GM21515 (cell line): ENCODE results near the gene PTPRN2.
"Not testable (repeated sequence)": the region's sequence is repeated elsewhere in the genome, so short reads cannot be mapped to it uniquely, and the experiment has no call there.

Experiments
- ATAC-seq: cut with Tn5 transposase; IDR thresholded peaks from one replicate; pipeline ENCODE4 v1.9.1; 2021; ENCODE audit not compliant: unreplicated experiment

The PTPRN2 gene

GRCh38 chr7:157703534-157704195, 884.0 kb downstream of the PTPRN2 start:
- no peak for ATAC-seq

GRCh38 chr7:157703131-157703530, 884.5 kb downstream of the PTPRN2 start:
- ATAC-seq, result no peak

GRCh38 chr7:157702311-157703023, 885.2 kb downstream of the PTPRN2 start:
- ATAC-seq, result no peak

DNA sequence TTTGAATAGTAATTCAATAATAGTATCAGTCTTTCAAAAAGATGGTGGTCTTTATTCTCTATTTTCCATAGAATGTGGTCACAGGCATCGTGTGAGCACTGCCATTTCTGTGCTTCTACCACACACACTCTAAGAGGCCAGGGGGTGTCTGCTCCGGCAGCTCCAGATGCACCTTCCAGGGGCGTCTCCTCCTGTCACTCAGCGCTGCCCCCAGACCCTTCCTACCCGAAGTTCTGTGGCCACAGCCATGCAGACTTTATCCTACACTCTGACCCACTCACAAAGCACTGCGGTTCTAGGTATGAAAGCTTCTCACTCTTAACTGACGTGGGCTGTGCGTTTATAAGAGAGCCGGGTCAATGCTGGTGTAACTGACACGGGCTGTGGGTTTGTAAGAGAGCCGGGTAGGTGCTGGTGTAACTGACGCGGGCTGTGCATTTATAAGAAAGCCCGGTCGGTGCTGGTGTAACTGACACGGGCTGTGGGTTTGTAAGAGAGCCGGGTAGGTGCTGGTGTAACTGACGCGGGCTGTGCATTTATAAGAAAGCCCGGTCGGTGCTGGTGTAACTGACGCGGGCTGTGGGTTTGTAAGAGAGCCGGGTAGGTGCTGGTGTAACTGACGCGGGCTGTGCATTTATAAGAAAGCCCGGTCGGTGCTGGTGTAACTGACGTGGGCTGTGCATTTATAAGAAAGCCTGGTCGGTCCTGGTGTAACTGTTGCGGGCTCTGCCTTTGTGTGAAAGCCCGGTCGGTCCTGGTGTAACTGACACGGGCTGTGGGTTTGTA, 886.0 kb downstream of the PTPRN2 start:
- not testable (repeated sequence) for ATAC-seq

DNA sequence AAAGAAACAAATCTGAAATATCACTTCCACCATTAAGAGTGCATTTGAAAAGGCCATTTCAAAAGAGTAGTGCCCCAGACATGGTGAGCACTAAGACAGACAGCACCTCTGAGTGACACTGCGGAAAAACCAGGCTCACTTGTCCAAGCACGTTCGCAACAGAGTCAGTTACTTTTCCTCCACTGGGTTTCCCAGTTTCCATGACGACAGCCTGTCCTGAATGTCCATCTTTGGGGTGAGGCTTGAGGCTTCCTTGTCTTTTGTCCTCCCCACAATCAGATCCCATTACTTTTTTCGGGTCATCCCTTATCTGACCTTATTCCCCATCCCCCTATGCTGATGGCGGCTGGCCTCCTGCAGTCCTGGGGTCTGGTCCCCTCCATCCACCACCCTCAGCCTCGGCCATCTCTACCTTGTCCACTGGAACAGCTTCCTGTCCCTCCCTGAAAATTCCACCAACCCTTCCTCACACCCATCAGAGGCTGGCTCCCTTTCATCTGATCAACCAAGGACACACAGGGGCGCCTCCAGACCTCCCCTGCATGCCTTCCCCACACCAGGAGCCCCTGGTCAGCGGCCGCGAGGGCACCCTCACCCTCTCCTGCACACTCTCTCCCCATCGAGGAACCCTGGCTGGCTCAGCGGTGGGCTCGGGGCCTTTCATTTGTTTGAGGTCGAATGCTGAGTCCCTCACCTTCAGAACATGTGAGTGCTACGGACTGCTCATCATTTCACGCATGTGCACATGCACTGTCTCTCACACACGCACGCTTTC, 887.2 kb downstream of the PTPRN2 start:
- ATAC-seq, result no peak

GRCh38 chr7:157699357-157700013, 888.1 kb downstream of the PTPRN2 start:
- no peak for ATAC-seq

DNA sequence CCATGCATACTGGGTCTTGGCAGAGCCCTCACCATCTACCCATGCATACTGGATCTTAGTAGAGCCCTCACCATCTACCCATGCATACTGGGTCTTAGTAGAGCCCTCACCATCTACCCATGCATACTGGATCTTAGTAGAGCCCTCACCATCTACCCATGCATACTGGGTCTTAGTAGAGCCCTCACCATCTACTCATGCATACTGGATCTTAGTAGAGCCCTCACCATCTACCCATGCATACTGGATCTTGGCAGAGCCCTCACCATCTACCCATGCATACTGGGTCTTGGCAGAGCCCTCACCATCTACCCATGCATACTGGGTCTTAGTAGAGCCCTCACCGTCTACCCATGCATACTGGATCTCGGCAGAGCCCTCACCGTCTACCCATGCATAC, 890.3 kb downstream of the PTPRN2 start:
- not testable (repeated sequence) for ATAC-seq

GRCh38 chr7:157695609-157696008, 892.0 kb downstream of the PTPRN2 start:
- ATAC-seq, result not testable (repeated sequence)

DNA sequence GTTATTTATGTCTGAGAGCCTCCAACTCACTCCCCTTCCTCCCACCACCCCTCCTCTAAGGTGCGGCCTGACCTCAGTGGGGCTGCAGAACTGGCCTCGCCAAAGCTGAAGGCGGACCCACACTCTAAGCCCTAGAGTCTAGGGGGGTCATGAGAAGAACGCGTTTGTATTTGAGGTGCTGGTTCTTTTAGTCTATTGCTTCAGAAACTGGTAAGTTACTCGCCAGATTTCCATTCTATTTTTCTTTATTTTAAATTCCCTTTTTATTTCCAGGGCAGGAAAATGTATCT, 893.3 kb downstream of the PTPRN2 start:
- no peak for ATAC-seq

GRCh38 chr7:157693521-157694375, 893.9 kb downstream of the PTPRN2 start:
- no peak for ATAC-seq

DNA sequence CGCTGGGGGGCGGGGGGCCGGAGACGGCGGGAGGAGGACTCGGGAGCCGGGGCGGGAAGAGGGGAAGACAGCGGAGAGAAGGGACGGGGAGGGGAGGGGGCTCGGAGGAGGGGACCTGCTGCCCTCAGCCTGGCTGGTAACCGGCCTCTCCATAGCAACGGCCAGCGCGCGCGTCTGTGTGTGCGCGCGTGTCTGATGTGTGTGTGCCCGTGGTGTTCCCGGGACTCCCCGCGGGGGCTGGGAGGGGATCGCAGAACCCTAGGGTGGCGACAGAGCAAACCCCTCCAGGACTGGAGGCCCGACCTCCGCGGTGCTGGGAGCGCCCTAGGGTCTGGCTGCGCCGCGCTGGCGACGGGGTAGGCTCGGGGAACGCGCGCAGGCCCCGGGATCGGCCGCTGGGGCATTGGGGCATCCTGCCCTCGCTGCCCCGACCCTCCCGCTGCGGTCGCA, 894.5 kb downstream of the PTPRN2 start:
- no peak for ATAC-seq

GRCh38 chr7:157692460-157693011, 895.1 kb downstream of the PTPRN2 start:
- ATAC-seq, result no peak

DNA sequence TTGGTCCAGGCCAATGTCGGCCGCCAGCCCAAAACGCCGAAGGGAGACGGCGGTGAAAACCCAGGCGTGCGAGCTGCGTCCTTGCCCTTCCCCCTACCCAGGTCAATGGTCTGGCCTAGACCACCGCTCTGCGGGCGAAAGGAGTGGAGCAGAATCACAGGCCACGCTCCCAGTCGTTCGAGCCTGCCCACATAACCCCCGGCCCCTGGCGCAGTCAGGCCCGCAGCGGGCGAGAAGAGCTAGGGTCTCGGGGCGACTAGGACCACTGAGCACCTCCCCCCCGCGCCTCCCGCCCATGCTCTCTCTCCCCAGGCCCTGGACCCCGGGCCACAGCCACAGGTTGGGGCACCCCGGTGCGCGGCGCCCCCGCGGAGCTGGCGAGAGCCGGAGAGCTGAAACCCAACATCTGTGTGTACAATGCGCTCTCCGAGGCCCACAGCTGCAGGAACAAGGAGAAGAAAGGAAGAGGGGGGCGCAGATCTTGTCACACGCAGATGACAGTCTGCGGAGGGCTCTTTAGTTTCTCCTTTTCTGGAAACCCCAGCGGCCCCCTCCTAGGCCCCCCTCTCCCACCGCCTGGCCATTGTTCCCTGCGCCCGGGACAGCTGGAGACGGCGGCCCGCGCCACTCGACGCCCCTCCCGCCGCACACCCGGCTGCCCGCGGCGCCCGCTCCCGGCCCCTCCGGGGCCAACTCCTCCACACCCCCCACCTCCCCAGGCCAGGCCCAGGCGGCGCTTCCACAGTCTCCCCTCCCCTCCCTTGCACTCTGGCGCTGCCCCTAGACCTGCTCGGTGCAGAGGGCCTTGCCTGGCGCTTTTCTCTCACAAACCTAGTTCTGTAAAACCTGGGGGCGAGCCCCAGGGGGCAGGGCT, 895.8 kb downstream of the PTPRN2 start:
- no peak for ATAC-seq

GRCh38 chr7:157690833-157691585, 896.6 kb downstream of the PTPRN2 start:
- ATAC-seq, result no peak

DNA sequence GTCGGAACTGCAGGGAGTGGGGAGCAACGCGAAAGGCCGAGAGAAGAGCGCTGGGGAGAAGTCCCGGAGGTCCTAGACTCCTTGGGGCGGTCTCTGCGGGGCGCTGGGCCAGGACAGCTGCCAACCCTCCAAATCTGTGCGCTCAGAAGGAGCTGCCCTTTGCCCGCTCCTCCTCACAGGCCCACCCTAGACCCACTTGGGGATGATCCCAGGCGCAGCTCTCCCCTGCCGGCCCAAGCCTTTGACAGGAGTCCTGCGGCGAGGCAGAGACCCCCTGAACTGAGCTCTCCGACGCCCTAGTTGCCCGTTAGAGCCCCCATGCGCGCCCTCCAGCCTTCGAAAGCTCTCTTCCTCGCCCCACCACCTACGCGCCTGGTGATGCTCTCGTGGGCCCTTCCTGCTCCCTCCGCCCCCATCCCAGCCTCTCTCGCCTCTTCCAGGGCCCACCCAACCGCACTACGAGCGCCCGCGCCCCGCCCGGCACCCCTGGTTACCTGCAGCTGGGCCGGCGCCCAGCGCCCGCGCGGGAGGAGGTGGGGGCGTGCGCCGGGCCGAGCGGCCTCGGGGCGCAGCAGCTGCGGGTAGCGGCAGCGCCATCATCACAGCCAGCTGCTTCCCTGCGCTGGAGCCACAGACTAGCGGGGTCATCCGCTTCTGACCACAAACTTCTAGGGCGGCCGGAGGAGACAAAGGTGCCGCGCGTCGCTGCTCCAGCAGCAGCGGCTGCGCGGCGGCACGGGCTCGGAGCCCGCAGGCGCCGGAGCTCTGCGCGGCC, 897.4 kb downstream of the PTPRN2 start:
- no peak for ATAC-seq

- ATAC-seq, result no peak
Measured at GRCh38 chr7:157689269-157690057, 898.2 kb downstream of the PTPRN2 start.
